HG02885 (cell line): ENCODE data around the gene IGSF10.
"Not testable (repeated sequence)": the region's sequence is repeated elsewhere in the genome, so short reads cannot be mapped to it uniquely, and the experiment has no call there.

Experiments
- ATAC-seq: cut with Tn5 transposase; IDR thresholded peaks from one replicate; pipeline ENCODE4 v1.9.1; 2021; ENCODE audit warnings: mild to moderate bottlenecking; ENCODE audit not compliant: unreplicated experiment, poor library complexity

IGSF10 gene, protein sequence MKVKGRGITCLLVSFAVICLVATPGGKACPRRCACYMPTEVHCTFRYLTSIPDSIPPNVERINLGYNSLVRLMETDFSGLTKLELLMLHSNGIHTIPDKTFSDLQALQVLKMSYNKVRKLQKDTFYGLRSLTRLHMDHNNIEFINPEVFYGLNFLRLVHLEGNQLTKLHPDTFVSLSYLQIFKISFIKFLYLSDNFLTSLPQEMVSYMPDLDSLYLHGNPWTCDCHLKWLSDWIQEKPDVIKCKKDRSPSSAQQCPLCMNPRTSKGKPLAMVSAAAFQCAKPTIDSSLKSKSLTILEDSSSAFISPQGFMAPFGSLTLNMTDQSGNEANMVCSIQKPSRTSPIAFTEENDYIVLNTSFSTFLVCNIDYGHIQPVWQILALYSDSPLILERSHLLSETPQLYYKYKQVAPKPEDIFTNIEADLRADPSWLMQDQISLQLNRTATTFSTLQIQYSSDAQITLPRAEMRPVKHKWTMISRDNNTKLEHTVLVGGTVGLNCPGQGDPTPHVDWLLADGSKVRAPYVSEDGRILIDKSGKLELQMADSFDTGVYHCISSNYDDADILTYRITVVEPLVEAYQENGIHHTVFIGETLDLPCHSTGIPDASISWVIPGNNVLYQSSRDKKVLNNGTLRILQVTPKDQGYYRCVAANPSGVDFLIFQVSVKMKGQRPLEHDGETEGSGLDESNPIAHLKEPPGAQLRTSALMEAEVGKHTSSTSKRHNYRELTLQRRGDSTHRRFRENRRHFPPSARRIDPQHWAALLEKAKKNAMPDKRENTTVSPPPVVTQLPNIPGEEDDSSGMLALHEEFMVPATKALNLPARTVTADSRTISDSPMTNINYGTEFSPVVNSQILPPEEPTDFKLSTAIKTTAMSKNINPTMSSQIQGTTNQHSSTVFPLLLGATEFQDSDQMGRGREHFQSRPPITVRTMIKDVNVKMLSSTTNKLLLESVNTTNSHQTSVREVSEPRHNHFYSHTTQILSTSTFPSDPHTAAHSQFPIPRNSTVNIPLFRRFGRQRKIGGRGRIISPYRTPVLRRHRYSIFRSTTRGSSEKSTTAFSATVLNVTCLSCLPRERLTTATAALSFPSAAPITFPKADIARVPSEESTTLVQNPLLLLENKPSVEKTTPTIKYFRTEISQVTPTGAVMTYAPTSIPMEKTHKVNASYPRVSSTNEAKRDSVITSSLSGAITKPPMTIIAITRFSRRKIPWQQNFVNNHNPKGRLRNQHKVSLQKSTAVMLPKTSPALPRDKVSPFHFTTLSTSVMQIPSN (N-terminal part only)

DNA sequence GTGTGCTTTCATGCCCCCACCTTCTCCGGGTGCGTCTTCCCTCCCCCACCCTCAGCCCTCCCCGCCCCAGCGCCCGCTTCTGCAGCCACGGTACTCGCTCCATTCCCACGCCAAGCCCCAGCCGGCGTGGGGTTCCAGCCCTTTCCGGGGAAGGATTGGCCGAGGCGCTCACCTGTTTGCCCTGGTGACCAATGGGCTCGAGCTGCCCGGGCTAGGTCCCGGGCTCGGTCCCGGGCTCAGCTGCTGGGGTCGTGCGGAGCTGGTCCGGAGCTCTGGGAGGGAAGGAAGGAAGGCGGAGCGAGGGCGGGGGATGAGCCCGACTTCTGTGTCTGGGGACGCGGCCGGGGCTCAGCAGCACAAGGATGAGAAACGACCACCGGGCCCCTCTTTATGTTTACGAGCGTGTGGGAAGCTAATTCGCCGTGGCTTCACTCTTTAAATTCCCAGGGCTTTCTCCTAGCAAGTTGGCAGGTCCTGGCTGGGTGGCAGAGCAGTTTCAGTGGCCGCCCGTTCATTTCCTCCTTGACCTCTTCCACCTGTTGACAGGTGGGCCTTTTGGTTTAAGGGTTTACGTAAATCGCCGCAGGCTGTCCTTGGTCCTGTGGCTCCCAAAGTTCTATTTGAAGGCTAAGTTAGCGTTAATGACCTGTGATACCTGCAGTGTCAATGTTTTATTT lies at the start of gene IGSF10:
Gene IGSF10, minus strand, starts transcription at position 288 of the 677 bp plus-strand sequence. CDS start 2,352 bp downstream, outside the sequence.
- ATAC-seq: no peak

DNA sequence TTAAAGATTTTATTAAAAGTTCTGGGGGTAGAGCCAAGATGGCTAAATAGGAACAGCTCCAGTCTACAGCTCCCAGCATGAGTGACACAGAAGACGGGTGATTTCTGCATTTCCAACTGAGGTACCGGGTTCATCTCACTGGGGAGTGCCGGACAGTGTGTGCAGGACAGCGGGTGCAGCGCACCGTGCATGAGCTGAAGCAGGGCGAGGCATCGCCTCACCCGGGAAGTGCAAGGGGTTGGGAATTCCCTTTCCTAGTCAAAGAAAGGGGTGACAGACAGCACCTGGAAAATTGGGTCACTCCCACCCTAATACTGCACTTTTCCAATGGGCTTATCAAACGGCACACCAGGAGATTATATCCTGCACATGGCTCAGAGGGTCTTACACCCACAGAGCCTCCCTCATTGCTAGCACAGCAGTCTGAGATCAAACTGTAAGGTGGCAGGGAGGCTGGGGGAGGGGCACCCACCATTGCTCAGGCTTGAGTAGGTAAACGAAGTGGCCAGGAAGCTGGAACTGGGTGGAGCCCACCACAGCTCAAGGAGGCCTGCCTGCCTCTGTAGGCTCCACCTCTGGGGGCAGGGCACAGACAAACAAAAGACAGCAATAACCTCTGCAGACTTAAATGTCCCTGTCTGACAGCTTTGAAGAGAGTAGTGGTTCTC lies 48.7 kb upstream of the IGSF10 start:
- not testable (repeated sequence) for ATAC-seq

DNA sequence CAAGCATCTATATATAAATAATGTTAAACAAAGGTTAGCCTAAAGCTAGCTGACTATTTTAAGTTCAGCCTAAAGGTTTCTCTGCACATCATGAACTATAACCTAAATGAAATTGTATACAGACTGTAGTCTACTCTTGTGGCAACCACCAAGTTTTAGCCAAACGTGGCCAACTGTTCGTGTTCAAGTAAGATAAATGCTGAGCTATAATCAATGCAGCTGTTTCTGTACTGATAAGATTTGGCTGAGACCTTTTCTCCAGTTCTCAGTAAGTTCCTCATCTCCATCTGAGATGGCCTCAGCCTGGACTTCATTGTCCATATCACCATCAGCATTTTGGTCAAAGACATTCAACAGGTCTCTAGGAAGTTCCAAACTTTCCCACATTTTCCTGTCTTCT lies 43.7 kb upstream of the IGSF10 start:
- ATAC-seq: no peak

DNA sequence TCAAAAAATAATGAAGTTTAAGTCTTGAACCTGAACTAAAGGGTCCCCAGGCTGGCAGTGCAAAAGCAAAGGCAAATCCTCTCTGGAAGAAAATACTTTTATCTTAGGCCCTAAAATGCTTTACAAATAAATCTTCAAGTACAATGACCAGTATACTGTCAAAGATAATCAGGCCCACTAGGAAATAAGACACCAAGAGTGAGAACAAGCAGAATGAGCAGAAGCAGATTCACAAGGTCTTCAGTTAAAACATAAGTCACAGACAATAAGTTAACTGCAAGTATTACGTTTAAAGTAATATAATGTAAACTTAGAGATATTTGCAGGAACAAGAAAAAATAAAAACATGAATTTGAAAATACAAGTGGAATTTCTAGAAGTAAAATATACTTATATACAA lies 42.2 kb upstream of the IGSF10 start:
- ATAC-seq: no peak

DNA sequence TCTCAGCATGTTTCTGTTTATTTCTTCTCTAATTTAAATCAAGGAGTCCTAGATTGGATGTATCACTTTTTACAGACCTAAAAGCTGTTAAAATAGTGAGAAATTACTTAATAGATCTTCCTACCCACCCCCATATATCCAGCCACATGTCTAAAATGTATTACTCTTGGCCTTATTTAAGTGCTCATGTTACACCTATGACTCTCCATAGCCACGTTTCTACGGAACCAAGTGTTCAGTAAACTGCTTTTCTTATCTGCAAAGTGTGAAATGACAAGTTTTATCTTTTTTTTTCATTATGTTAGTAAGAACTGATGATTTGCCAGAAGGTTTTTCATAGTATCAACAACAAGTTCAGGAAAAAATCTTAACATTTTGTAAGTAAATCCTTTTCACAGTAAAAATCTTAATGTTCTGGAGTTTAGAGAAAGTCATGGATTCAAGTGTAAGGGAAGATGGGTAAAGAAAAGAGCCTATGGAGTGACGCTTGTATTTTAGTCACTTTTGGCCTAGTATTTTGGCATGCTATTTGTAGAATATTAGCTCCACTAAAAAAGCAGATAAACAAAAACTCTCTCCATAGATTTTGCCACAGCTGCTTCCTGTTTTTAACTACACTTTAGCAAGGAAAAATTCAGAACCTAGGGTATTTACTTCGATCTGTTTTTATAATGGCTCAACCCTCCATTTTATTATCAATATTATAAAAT lies 41.2 kb upstream of the IGSF10 start:
- no peak for ATAC-seq

DNA sequence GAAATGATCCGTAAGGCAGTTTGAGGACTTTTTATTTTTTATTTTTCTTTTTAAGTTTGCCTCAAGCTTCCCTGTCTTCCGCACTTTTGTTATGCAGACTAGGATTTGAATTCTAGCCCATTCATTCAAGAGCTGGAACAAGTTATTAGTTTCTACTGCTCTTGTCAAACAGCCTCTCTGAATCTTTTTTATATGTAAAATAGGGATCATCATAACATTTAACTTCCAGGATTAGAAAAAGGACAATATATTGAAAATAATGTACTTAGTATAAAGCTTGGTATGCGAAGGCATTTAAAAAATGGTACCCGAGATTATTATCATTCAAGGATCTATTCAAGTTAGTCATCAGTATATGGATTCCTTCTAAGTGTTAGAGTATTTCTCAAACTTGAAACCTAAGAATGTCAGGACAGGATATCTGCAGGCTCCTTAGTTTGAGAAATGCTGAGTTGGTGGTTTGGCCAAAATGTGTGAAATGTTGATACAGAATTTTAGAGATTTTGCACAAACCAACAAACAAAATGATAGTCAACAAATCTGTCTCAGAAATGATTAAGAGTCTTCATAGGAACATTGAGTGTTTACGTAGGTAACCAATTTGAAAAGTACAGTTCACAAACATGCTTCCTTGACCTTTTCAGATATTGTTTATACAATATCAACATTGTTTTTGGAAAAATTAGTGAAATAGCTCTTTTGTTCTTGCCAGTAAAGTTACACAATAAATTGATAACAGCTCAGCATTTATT lies 40.5 kb upstream of the IGSF10 start:
- no peak for ATAC-seq

DNA sequence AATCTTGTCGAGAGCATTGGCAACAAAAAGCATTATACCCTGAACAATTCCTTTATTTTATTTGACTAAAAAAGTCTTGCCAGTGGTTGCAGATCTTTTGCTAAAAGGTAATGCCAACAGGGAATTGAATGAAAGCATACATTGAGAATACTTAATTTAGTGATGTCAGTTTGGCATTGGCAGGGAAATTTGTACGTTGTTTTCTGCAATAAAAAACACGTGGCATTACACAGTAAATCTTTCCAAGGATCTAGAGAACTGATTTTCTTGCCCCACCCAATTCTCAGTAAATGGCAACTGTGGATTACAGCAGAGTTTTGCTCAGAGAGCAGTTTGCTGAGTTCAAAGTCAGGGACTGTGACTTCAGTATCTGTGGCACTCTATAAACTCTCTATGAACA lies 38.3 kb upstream of the IGSF10 start:
- no peak for ATAC-seq

DNA sequence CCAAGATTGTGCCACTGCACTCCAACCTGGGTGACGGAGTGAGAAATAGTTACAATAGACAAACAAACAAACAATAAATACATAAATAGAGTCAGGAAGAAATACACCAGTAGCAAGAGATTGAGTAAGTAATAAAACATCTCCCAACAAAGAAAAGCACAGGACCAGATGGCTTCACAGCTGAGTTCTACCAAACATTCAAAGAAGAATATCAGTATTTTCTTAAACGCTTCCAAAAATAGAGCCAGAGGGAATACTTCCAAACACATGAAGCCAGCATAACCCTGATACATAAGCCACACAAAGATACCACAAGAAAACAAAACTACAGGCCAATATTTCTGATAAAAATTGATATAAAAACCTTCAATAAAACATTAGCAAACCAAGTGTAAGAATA lies 30.7 kb upstream of the IGSF10 start:
- no peak for ATAC-seq

DNA sequence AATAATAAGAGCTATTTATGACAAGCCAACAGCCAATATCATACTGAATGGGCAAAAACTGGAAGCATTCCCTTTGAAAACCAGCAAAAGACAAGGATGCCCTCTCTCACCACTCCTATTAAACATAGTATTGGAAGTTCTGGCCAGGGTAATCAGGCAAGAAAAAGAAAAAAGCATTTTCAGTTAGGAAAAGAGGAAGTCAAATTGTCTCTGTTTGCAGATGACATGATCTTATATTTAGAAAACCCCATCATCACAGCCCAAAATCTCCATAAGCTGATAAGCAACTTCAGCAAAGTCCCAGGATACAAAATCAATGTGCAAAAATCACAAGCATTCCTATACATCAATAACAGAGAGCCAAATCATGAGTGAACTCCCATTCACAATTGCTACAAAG lies 27.0 kb upstream of the IGSF10 start:
- not testable (repeated sequence) for ATAC-seq

DNA sequence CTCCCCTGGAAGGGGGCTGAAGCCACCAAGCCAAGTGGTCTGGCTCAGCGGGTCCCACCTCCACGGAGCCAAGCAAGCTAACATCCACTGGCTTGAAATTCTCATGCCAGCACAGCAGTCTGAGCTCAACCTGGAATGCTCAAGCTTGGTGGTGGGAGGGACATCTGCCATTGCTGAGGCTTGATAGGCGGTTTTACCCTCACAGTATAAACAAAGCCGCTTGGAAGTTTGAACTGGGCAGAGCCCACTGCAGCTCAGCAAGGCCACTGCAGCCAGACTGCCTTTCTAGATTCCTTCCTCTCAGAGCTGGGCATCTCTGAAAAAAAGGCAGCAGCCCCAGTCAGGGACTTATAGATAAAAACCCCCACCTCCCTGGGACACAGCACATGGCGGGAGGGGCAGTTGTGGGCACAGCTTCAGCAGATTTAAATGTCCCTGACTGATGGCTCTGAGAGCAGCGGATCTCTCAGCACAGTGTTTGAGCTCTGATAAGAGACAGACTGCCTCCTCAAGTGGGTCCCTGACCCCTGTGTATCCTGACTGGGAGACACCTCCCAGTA lies 23.2 kb upstream of the IGSF10 start:
- ATAC-seq: no peak

DNA sequence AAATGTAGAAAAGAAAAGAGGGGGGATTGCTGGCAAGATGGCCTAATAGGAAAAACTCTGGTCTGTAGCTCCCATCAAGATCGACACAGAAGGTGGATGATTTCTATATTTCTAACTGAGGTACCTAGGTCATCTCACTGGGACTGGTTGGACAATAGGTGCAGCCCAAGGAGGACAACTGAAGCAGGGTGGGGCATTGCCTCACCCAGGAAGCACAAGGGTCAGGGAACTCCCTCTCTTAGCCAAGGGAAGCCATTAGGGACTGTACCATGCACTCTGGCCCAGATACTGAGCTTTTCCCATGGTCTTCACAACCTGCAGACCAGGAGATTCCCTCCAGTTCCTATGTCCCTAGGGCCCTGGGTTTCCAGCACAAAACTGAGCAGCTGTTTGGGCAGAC lies 22.6 kb upstream of the IGSF10 start:
- no peak for ATAC-seq

DNA sequence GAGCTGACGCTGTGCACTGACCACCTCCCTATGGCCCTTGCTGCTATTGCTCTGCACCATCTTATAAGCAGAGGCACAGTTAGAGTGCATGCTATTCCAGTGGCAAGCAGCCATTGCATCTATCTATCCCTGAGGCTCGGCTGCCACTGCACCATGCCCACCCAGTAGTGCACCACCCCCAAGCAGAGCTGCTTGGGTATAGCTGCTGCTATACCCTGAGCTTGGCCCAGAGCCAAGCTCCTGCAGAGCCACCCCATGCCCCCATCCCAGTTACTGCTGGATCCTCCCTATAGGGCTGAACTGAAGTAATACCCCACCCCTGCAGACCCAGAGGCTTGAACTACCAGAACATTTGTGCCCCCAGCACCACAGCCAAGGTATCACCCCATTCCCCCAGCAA lies 19.6 kb upstream of the IGSF10 start:
- no peak for ATAC-seq

DNA sequence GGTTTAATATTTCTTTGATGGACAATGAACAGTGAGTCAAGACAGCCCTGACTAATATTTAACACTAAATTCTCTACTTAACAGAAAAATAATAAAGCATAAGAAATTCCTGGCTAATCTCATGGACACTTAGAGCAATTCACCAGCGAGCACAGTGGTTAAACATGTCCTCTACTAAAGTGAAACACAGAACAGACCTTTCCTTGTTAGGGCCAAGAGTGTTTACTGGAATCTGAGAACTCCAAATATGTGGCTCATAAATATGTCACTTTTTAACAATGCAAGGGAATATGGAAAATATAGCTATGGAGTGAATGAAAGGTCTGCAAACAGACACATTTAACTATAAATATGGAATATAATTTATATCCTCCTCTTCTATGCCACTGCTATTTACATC lies 18.6 kb upstream of the IGSF10 start:
- ATAC-seq: no peak

DNA sequence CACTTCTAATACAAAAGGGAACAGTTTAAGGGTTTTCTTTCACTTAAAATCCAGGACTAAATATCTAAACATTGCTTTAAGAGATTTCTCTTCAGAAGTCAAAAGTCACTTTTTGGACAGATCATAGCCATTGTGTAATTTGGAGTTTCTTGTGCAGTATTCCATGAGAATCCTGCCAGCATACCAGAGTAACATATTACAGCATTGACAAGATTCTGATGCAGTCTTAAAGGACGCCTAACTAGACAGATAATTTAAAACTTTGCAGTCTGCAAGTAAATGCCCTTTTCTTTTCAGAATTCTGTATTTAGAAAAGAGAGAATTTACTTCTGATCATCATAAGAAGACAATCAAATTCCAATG lies 17.5 kb upstream of the IGSF10 start:
- no peak for ATAC-seq

DNA sequence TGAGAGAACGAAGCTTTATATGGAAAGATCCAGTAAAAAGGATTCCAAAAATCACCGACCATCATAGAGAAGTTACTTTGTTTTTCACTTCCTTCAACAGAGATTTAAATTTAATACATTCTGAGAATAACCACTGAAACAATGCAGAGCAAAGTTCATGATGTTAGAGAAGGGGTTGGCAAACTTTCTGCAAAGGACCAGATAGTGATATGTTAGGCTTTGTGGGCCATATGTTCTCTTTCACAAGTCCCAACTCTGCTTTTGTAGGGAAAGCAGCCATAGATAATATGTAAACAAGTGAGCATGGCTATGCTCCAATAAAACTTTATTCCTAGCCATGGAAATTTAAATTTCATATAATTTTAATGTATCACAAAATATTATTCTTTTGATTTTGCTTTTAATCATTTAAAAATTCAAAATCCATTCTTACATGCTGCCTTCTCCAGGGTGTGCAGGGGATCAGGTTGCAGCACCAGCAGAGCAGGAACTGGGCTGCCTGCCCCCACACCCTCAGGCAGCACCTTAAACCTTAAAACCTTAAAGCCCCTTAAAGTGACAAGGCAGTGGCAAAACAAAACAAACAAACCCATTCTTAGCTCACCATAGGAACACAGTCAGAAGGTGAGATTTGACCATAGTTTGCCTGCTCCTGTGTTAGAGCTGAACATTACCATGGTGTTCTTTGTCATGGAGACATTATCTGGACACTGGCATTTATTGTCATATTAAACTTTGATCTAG lies 16.9 kb upstream of the IGSF10 start:
- no peak for ATAC-seq

DNA sequence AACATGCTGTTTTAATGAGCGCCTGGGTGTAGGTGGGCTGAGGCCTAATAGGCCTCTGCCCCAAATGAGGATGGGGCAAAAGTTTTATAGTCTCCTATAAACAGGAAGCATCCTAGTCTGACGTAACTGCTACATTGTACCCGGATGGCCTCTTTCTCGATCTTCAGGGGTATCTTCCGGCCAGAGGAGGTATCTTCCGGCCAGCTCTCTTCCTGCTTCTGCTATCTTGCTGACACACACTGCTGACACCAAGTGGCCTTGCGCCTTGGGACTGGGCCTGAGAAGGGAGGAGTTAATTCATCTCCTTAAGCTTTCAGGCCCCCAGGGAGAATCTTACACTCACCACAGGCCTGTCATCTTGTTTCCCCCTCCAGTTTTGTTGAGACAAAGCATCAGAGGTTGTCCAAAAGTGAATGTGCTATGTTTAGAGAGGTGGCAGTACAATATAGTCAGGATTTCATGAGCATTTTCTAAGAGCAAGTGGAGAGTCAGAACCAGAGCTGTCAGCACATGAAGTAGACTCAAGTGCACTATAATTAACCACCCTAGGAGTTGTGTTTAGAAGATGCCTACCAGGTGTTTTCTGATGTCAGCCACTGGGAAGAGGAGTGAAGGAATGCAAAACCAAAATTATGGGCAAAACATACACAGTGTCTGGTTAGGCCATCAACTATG lies 15.6 kb upstream of the IGSF10 start:
- ATAC-seq: no peak
